ENCODE data around the gene CAV2. TPM values are rescaled to one million over a fixed set of nuclear protein-coding genes. Genes with fewer than 3 reads are reported as not detected.

CAV2 gene
- total and polyA plus RNA-seq, 3 donors from 2014 or later: 33.0 to 40.2 (median 33.5) TPM

DNA sequence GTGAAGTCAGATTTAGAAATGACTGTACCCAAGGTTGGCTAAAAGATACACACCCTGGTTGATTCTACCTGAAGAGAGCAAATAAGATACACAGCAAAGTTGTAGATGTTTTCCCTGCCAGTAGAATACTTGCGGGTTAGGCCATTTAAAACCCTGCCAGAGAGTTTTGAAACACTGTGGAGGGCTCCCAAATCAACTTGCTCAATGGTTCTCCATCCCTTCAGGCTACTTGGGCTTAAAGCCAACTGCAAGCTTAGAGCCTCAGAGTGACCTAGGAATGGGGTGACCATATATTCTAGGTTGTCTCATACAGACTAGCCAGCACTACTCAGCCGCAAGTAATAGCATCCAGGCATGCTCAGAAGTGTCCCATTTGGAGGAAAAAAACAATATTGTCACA lies 35.3 kb downstream of the CAV2 start:
- intact Hi-C loops (cut with DNase I; ENCODE audit: low total_unique reads): no loop called here
- 84 to 93% methylated on average over 2 of the region's 2 CpGs for WGBS, 2 donors
- Histone ChIP-seq H3K4me1 (no peaks in the 10 kb centered on the region), H3K4me3 (no peak overlapping the region), H3K27ac (no peak overlapping the region), H3K27me3 (no peaks in the 10 kb centered on the region), H3K9me3 (no peaks in the 10 kb centered on the region), H3K36me3 (ENCODE audit: low read depth, missing control alignments) (no peaks in the 10 kb centered on the region)
- TF ChIP-seq, protein P1, sequence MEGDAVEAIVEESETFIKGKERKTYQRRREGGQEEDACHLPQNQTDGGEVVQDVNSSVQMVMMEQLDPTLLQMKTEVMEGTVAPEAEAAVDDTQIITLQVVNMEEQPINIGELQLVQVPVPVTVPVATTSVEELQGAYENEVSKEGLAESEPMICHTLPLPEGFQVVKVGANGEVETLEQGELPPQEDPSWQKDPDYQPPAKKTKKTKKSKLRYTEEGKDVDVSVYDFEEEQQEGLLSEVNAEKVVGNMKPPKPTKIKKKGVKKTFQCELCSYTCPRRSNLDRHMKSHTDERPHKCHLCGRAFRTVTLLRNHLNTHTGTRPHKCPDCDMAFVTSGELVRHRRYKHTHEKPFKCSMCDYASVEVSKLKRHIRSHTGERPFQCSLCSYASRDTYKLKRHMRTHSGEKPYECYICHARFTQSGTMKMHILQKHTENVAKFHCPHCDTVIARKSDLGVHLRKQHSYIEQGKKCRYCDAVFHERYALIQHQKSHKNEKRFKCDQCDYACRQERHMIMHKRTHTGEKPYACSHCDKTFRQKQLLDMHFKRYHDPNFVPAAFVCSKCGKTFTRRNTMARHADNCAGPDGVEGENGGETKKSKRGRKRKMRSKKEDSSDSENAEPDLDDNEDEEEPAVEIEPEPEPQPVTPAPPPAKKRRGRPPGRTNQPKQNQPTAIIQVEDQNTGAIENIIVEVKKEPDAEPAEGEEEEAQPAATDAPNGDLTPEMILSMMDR (IDR thresholded peaks at IDR 0.05): no peak
- TF ChIP-seq POLR2A (IDR thresholded peaks at IDR 0.05): no peak
- DNase-seq: no peak

DNA sequence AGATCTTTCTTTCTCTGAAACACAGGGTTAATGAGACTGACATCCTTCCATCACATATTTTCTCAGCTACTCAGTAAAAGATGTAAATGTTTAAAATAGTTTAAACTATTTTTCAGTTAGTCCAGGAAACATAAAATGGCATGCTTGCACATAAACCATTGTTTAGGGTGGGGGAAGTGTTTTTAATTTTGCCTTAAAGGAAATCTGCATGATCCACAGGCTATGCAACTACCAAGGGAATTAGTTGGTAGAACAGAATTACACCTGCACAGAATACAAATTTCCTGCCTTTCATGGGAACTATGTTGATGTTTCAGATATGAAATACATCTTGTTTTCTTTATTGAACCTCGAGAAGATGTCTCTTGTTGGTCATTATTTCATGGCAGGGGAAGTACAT lies 35.9 kb downstream of the CAV2 start:
- H3K36me3 ChIP-seq (ENCODE audit: low read depth, missing control alignments): no peaks in the 10 kb centered on the region
- no peak overlapping the region for H3K27ac ChIP-seq
- intact Hi-C loops (cut with DNase I; ENCODE audit: low total_unique reads): no loop called here

DNA sequence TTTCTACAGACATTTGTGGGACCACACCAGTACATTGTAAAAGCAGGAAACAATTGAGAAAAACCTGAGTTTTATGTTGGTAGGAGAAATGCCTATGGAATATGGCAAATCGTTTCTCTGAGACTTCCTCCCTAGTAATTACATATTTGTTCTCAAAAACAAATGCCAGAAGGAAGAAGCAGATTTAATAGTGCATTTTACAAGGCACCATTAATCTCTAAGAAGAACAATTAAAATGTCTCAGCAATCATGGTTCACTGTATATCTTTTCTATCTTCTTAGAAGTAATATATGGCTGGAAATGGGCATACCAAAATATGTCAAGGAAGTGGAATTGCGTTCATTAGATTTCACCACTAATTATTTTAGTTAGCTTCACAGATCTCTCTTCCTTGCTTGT lies 38.6 kb downstream of the CAV2 start:
- H3K9me3 ChIP-seq: no peaks in the 10 kb centered on the region
- no peaks in the 10 kb centered on the region for H3K36me3 ChIP-seq (ENCODE audit: low read depth, missing control alignments)
- TF ChIP-seq, protein P1 (IDR thresholded peaks at IDR 0.05): no peak
- TF ChIP-seq POLR2A (IDR thresholded peaks at IDR 0.05): no peak
- DNase-seq: no peak
- no peaks in the 10 kb centered on the region for H3K4me1 ChIP-seq
- intact Hi-C loops (cut with DNase I; ENCODE audit: low total_unique reads): no loop called here
- H3K27ac ChIP-seq: no peak overlapping the region
- WGBS, 2 donors: 71 to 72% methylated on average over 2 of the region's 2 CpGs
- no peak overlapping the region for H3K4me3 ChIP-seq
- H3K27me3 ChIP-seq: no peaks in the 10 kb centered on the region

More for the DNA sequence above, 35.9 kb downstream of the CAV2 start:
- no peak for DNase-seq
- 76 to 90% methylated on average over 1 of the region's 1 CpG for WGBS, 2 donors
- Histone ChIP-seq H3K27me3 (no peaks in the 10 kb centered on the region), H3K9me3 (no peaks in the 10 kb centered on the region), H3K4me1 (no peaks in the 10 kb centered on the region), H3K4me3 (no peak overlapping the region)
- TF ChIP-seq POLR2A (IDR thresholded peaks at IDR 0.05): no peak
- TF ChIP-seq, protein P1 (IDR thresholded peaks at IDR 0.05): no peak

DNA sequence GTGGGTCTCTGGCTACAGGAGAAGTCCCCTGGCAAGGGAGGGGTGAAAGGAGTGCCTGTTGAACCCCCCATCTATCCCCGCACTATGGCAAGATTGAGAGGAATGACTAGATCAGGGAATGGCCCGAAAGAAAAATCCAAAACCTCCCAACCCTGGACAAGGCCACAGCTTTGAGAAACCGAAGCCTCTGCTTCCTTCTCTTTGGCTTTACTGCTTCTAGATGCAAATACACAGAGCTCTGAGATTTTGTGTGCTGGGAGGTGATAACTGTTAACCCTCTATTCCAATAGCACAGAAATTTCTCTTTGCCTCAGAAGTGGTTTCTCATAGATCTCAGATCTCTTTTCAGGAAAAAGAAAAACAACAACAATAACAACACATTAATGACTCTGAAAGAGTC lies 40.3 kb downstream of the CAV2 start:
- no peak for DNase-seq
- H3K27ac ChIP-seq: no peak overlapping the region
- WGBS, 2 donors: 77 to 78% methylated on average over 3 of the region's 3 CpGs
- TF ChIP-seq, protein P1 (IDR thresholded peaks at IDR 0.05): no peak
- no peak for TF ChIP-seq POLR2A (IDR thresholded peaks at IDR 0.05)
- no peaks in the 10 kb centered on the region for H3K9me3 ChIP-seq
- no peaks in the 10 kb centered on the region for H3K36me3 ChIP-seq (ENCODE audit: low read depth, missing control alignments)
- H3K27me3 ChIP-seq: no peaks in the 10 kb centered on the region
- no peak overlapping the region for H3K4me3 ChIP-seq
- H3K4me1 ChIP-seq: no peaks in the 10 kb centered on the region
- intact Hi-C loops (cut with DNase I; ENCODE audit: low total_unique reads): no loop called here

DNA sequence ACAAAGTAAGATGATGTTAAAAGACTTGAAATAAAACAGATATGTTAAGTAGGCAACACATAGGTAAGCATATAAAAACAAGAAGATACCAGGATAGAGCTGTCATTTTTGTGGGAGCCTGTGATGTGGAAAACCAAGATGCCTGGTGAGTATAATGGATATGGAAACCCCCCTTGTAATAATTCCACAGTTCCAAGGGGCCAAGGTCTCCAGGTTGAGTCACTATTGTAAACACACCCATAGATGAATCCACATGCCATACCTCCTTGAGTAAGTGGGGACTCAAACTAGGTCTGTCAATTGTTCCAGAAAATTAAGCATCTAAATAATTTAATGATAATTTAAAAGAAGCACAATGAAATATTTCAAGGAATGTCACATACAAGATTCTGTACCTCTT lies 41.2 kb downstream of the CAV2 start:
- intact Hi-C loops (cut with DNase I; ENCODE audit: low total_unique reads): no loop called here
- Histone ChIP-seq H3K4me3 (no peak overlapping the region), H3K9me3 (no peaks in the 10 kb centered on the region), H3K27ac (no peak overlapping the region), H3K27me3 (no peaks in the 10 kb centered on the region), H3K36me3 (ENCODE audit: low read depth, missing control alignments) (no peaks in the 10 kb centered on the region), H3K4me1 (no peaks in the 10 kb centered on the region)
- DNase-seq: no peak
- TF ChIP-seq, protein P1 (IDR thresholded peaks at IDR 0.05): no peak
- no peak for TF ChIP-seq POLR2A (IDR thresholded peaks at IDR 0.05)

Measured in testis (tissue), 3 donors.